ENCODE results near the gene STAT5A.
"Not testable (repeated sequence)": the region's sequence is repeated elsewhere in the genome, so short reads cannot be mapped to it uniquely, and the experiment has no call there.

Gene STAT5A

GRCh38 chr17:42286411-42287221 lies 1.7 kb upstream of the STAT5A start:
- no peak for DNase-seq

DNA sequence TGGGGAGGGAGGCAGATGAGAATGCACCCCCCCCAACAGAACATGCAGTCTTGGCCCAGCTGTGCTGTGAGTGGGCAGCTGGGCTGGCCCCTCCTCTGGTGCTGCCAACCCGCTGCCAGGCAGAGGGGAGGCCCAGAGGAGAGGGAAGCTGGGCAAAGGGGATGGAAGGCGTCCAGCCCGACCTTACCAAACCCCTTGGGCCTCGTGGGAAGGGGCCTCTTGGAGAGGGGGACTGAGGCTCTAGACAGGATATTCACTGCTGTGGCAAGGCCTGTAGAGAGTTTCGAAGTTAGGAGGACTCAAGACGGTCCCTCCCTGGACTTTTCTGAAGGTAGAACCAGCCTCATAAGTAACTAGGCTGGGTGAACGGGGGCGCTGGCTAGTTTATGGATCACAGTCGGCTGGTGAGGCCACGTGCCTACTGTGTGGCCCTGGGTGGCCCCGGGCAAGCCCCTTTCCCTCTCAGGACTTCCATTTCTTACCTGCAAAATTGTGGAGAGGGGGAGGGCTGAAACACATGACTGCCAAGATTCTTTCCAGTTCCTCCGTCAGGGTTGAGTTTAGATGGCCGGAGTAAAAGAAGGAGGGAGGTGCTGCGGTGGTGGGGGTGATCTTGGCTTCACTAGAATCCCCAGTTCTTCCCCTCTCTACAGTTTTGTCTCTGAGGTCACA lies 857 bp upstream of the STAT5A start:
- no peak for DNase-seq

- peak; percentile 20 for DNase-seq
Measured at GRCh38 chr17:42288803-42289610, 709 bp downstream of the STAT5A start.

DNA sequence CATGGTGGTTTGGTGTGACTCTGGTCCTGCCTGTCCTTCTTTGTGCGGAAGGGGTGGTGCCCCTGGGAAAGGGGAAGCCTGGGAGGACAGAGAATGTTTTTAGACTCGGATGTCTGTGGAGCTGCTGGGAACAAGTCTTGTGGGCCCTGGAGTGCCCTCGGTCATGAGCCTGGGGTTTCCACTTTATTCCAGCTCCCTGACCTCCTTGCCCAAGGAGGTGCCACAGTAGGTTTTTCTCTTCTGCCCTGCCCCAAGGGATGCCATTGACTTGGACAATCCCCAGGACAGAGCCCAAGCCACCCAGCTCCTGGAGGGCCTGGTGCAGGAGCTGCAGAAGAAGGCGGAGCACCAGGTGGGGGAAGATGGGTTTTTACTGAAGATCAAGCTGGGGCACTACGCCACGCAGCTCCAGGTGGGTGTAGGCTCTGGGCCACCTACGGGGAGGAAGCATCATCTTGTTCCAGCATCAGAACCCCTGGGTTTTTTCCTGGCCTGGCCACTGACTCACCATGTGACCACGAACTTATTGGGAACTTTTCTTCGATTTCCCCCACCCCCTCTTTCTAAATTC lies 1.4 kb downstream of the STAT5A start:
- DNase-seq = no peak

GRCh38 chr17:42290577-42290976 lies 2.3 kb downstream of the STAT5A start:
- DNase-seq = no peak

DNA sequence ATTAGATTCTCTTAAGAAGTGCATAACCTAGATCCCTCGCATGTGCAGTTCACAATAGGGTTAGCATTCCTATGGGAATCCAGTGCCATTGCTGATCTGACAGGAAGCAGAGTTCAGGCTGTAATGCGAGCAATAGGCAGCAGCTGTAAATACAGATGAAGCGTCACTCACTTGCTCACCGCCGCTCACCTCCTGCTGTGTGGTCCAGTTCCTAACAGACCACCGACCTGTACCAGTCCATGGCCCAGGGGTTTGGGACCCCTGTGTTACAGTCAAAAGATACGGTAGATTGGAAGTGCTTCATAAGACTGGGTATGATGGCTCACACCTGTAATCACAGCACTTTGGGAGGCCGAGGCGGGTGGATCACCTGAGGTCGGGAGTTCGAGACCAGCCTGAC lies 2.8 kb downstream of the STAT5A start:
- no peak for DNase-seq

GRCh38 chr17:42294469-42295398 lies 6.4 kb downstream of the STAT5A start:
- DNase-seq = no peak

DNA sequence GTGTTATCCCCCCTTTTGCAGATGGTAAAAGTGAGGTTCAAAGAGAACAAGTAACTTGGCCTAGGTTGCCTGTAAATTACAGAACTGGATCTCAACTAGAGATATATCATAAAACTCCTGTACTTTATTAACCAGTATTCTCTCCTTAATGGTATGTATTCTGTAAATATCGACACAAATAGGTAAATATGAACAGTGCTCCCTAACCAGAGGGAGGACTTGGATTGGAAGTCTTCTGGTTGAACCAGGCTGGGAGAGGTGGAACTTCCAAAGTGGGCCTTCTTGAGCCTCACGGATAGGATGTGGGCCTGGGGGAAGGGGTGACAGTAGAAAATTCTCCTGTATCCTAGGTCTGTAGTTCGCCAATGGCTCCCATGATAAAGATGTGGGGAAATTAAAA lies 7.7 kb downstream of the STAT5A start:
- DNase-seq = no peak

GRCh38 chr17:42297775-42298174 lies 9.5 kb downstream of the STAT5A start:
- not testable (repeated sequence) for DNase-seq

- DNase-seq = not testable (repeated sequence)
Measured at GRCh38 chr17:42299361-42299760, 11.1 kb downstream of the STAT5A start.

DNA sequence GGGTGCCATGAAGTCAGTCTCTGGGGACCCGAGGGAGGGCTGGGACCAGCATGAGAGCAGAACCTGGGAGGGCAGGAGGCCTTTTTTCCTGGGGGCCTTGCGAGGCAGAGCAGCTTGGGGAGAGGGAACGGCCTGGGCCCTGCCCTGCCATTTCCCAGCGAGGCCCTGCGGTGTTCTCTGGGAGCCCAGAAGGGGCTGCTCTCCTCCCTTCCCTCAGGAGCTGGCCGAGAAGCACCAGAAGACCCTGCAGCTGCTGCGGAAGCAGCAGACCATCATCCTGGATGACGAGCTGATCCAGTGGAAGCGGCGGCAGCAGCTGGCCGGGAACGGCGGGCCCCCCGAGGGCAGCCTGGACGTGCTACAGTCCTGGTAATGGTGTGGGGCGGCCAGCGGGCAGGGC lies 11.6 kb downstream of the STAT5A start:
- DNase-seq = not testable (repeated sequence)

- DNase-seq = no peak
Measured at GRCh38 chr17:42301022-42301421, 12.7 kb downstream of the STAT5A start.

DNA sequence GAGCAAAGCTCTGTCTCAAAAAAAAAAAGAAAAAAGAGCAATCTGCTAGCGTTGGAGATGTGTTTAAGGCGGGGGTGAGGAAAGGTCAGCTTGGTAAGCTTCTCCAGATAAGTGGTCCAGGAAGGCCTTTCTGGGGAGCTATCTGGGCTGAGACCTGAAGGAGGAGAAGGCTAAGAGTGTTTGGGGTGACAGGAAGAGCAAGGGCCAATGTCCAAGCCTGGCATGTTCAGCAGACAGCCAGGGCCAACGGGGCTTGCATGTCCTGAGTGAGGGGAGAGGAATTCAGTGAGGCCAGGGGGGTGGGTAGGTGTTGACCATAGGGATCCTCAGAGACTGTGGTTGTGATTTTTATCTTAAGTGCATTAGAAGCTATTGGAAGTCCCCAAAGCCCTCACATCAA lies 15.4 kb downstream of the STAT5A start:
- DNase-seq = no peak

DNA sequence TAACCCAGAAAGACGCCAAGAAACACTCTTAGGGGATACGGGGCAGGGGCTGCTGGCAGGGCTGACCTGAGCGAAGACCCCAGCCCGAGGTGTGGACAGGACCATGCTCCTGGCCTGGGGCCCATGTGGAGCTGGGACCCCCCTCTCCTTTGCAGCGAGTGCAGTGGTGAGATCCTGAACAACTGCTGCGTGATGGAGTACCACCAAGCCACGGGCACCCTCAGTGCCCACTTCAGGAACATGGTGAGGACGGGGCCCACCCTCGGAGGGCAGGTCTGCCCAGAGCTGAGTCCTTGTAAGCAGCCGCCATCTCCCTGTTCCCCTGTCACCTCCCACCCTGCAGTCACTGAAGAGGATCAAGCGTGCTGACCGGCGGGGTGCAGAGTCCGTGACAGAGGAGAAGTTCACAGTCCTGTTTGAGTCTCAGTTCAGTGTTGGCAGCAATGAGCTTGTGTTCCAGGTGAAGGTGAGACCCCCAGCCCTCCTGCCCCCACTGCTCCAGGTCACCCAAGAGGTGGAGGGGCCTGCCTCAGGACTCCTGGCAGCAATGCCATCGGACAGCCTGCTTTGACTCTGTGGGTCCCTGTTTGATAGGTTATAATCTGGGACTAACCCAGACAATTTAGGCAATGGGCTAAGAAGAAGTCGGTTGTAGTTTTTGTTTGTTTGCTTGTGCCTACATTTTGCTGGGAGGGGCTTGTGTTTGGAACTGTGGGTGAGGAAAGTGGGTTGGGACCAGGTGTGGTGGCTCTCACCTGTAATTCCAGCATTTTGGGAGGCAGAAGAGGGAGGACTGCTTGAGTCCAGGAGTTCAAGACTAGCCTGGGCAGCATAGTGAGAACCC lies 16.1 kb downstream of the STAT5A start:
- DNase-seq = no peak

DNA sequence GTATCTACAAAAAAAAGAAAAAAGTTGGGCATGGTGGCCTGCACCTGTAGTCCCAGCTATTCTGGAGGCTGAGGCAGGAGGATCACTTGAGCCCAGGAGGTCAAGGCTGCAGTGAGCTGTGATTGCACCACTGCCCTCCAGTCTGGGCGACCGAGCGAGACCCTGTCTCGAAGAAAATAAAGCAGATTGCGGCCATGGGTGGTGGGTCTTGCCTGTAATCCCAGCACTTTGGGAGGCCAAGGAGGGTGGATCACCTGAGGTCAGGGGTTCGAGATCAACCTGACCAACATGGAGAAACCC lies 16.7 kb downstream of the STAT5A start:
- DNase-seq = not testable (repeated sequence)

- DNase-seq = no peak
Measured at GRCh38 chr17:42305543-42306384, 17.5 kb downstream of the STAT5A start.

- no peak for DNase-seq
Measured at GRCh38 chr17:42306385-42306667, 18.0 kb downstream of the STAT5A start.

- DNase-seq = no peak
Measured at GRCh38 chr17:42307362-42307927, 19.1 kb downstream of the STAT5A start.

- no peak for DNase-seq
Measured at GRCh38 chr17:42308446-42308845, 20.1 kb downstream of the STAT5A start.

- DNase-seq = no peak
Measured at GRCh38 chr17:42309142-42309541, 20.8 kb downstream of the STAT5A start.
